GM21786 (cell line): Measurements from ENCODE around the gene SLC29A3.
A peak's percentile ranks its signal among the peaks of the same experiment; 100 is the strongest.
"Not testable (repeated sequence)": the region's sequence is repeated elsewhere in the genome, so short reads cannot be mapped to it uniquely, and the experiment has no call there.

Source experiments
- ATAC-seq: cut with Tn5 transposase; IDR thresholded peaks from one replicate; pipeline ENCODE4 v1.9.1; 2021; ENCODE audit not compliant: unreplicated experiment

The SLC29A3 gene

GRCh38 chr10:71319042-71319799 is at the start of gene SLC29A3:
Gene SLC29A3 (plus strand): TSS chr10:71319259. CDS start chr10:71319310, 51 bp downstream.
- peak; percentile 71 for ATAC-seq

- no peak for ATAC-seq
Observed at GRCh38 chr10:71269301-71270288, 49.5 kb upstream of the SLC29A3 start.

GRCh38 chr10:71270301-71271220 is 48.5 kb upstream of the SLC29A3 start:
- no peak for ATAC-seq

- no peak for ATAC-seq
Observed at GRCh38 chr10:71271662-71272055, 47.4 kb upstream of the SLC29A3 start.

GRCh38 chr10:71272056-71272771 is 46.8 kb upstream of the SLC29A3 start:
- no peak for ATAC-seq

GRCh38 chr10:71272974-71273373 is 46.1 kb upstream of the SLC29A3 start:
- ATAC-seq: not testable (repeated sequence)

DNA sequence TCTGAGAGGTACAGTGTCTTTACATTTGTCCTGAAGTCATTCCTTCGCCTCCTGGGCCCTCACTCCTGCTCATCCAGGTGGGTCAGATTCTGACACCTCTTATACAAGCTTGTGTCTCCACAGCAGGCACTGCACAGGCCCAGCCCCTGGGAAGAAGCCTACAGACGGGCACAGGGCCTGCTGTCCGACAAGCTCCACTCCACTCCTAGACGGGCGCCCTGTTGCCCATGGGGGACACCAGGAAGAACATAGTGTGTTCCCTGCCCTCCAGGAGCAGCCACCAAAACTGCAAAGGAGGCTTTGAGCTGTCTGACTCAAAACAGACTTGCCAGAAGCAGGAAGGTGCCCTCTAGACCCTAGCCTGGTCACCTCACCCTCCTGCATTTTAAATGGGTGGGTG is 45.6 kb upstream of the SLC29A3 start:
- ATAC-seq: no peak

- no peak for ATAC-seq
Observed at GRCh38 chr10:71274901-71275796, 43.9 kb upstream of the SLC29A3 start.

- no peak for ATAC-seq
Observed at GRCh38 chr10:71276873-71277272, 42.2 kb upstream of the SLC29A3 start.

DNA sequence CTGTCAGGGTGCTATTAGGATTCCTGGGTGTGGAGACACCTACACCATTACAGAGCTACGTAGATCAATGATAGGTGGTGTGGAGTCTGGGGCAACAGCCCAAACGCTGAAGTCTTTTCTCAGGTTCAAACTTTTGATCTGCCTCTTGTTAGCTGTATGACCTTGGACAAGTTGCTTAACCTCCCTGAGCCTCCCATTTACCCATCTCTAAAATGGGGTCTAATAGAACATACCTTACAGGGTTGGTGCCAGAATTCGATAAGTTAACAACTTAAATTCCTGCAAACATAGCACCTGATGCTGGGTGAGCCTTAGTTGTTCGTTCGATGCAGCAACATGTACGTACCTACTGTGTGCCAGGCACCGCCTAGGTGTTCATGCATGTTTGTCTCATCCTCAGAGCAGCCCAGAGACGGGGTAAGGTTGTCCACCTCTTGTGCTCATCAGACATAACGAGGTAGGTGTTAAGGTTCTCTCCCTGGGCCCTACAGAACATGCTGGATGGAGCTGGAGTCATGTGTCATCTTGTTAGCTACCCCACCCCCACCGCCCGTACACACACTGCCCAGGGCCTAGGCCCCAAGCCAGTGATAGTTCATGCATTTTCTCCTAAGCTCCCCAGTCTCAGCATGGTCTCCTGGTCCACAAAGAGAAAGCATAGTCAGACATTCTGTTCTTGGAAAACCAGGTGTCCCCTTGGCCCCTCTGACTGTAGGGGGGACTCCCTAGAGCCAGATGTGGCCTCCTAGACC is 41.0 kb upstream of the SLC29A3 start:
- no peak for ATAC-seq

GRCh38 chr10:71278691-71279588 is 40.1 kb upstream of the SLC29A3 start:
- no peak for ATAC-seq

DNA sequence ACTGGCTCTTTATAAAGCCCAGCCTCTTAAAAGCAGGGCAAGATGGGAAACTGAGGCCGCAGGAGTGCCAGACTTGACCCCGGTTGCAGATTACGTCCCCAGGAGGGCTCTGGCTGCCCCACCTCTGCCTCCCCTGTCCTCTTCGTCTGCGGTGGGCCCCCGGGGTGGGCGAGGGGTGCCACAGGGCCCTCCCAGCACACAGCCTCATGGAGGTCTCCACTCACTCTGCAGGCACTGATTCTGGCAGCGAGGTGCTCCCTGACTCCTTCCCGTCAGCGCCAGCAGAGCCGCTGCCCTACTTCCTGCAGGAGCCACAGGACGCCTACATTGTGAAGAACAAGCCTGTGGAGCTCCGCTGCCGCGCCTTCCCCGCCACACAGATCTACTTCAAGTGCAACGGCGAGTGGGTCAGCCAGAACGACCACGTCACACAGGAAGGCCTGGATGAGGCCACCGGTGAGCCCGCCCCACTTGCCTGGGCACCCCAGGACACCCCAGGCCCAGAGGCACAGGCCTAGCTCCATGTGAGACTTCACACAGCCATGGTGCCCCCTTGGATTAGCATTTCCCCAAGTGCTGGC is 39.4 kb upstream of the SLC29A3 start:
- no peak for ATAC-seq

DNA sequence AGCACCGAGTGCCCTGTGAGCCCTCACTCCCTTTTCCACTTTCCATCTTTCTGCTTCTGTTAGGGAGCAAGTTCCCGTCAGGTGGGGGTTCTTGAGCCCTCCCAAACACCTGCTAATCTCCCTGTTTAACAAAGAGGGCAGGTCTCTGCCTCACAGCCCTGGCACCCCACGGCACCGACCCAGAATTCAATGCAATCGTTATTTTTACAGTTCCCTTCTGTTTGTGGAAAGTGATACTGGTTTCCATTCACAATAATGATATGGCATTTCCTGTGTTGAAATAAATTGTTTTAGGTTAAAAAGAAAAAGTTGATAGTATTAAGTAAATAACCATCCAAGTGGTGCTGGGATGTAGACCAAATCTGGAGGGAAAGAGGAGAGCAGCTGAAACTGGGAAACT is 38.8 kb upstream of the SLC29A3 start:
- no peak for ATAC-seq

DNA sequence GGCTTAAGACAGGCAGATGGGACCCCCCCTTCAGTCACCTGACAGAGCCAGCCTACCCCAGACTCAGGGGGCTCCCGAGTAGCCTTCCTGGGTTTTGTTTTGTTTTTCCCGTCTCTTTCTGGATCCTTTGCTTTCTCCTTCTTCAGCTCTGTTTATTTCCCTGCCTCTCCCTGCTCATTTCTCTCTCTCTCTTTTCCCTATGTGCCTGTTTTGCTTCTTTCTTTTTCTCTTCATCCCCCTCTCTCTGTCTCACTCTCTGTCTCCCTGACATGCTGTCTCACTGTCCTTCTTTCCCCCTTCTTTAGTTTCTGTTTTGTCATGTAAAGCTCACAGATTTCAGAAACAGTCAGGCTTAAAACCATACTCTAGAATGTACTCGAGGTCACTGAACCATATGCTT is 38.2 kb upstream of the SLC29A3 start:
- ATAC-seq: no peak

DNA sequence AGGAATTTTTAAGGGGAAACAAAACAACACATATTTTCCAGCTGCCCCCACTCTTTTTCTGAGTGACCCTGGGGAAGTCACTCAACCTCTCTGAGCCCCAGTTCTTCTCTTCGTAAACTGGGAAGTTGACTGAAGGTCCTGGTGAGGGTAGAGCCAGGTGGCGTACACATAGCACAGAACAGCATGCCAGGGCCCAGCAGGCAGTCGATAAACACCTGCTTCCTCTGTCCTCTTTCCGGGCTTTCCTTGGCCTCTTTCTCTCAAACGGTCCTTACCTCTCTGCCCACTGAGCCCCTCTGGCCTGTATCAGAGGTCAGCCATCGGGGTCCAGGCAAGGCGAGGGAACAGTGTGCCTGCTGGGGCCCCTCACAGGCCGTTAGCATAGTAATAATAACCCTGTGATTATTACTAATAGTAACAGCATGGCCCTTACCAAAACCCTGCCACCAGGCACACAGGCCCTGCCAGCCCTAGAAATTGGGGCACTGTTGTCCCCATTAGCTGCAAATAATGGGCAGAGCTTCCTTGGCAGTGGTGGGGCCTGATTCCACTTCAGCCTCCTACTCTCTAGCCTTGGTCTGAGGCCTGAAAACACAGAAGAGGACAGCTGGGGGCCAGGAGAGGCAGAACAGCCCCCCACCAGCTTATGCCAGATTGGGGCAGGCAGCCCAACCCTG is 37.3 kb upstream of the SLC29A3 start:
- no peak for ATAC-seq

DNA sequence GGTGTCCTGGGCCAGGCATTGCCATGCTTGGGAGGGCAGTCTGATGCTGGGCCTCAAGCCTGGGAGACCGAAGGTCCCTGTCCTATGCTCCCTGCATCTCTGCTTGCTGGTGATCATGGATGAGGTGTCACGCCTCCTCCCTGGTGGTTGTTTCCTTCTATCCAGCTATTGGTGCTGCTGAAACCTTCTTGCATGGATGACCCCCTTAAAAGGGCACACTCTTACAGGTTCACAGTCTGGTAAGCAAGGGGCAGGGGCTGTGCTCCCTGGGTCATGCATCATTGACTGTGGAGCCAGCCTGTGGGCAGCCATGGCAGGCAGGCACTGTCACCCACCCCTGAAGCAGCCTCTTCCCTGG is 36.8 kb upstream of the SLC29A3 start:
- no peak for ATAC-seq

DNA sequence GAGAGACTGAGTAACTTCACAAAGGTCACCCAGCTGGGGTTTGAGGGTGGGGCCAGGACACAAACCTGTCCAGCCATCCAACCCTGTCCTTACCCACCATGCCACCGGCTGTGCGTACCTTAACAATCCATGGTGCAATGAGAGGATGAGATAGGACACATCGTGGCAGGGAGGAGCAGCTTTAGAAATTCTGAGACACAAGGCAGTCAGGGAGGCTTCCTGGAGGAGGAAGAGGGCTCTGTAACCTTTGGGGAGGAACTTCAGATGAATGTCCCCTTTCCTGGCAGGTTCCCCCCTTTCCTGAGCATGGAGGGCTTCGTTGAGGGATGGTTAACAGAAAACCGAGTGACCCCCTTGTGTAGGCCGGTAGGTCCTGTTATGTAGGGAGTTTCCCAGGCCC is 35.6 kb upstream of the SLC29A3 start:
- ATAC-seq: no peak
